Osteoblast (primary cell): ENCODE data around the gene C6. TPM values are rescaled to one million over a fixed set of nuclear protein-coding genes. Genes with fewer than 3 reads are reported as not detected.

ENCODE experiments used
- DNase-seq: peaks from one replicate; pipeline ENCODE4 v3.0.0; 2011; ENCODE audit warnings: low spot score, mixed read lengths; ENCODE audit not compliant: insufficient read length; ENCODE audit errors: missing footprints
- H2AFZ ChIP-seq: 2 replicates; pipeline ENCODE4 v1.6.0; 2011; ENCODE audit warnings: mild to moderate bottlenecking, low read length
- H3K27ac ChIP-seq: 2 replicates; pipeline ENCODE4 v1.5.1; 2011; ENCODE audit warnings: mild to moderate bottlenecking, low read depth, low read length, moderate library complexity
- H3K27me3 ChIP-seq: 2 replicates; pipeline ENCODE4 v1.6.0; 2012; ENCODE audit warnings: mild to moderate bottlenecking, control low read depth, inconsistent platforms, low read length, moderate library complexity; ENCODE audit not compliant: insufficient read depth
- H3K36me3 ChIP-seq: 2 replicates; pipeline ENCODE4 v1.5.1; 2011; ENCODE audit warnings: mild to moderate bottlenecking, low read length, control low read depth, moderate library complexity; ENCODE audit not compliant: insufficient read depth
- H3K4me1 ChIP-seq: 2 replicates; pipeline ENCODE4 v1.5.1; 2011; ENCODE audit warnings: mild to moderate bottlenecking, low read length, control low read depth, moderate library complexity; ENCODE audit not compliant: insufficient read depth
- H3K4me2 ChIP-seq: 2 replicates; pipeline ENCODE4 v1.6.0; 2011; ENCODE audit warnings: mild to moderate bottlenecking, low read length; ENCODE audit not compliant: insufficient read depth
- H3K4me3 ChIP-seq: fragments of 200-600 bp; sonication (generic); 3 replicates; pipeline ENCODE4 v1.5.1; 2012; ENCODE audit warnings: mild to moderate bottlenecking, low read length, inconsistent platforms; ENCODE audit not compliant: insufficient read depth
- H3K79me2 ChIP-seq: 2 replicates; pipeline ENCODE4 v1.6.0; 2012; ENCODE audit warnings: mild to moderate bottlenecking, low read length, control low read depth, inconsistent platforms; ENCODE audit not compliant: insufficient read depth
- H3K9me3 ChIP-seq: 2 replicates; pipeline ENCODE4 v1.5.1; 2011; ENCODE audit warnings: low read depth, low read length, control low read depth
- H4K20me1 ChIP-seq: 2 replicates; pipeline ENCODE4 v1.6.0; 2012; ENCODE audit warnings: mild to moderate bottlenecking, low read length, control low read depth; ENCODE audit not compliant: insufficient read depth
- total RNA-seq: library from RNA; depleted of rRNA; stranded (reverse); fragments of >200 nt; gene quantifications from 2 replicates; pipeline ENCODE4 v1.2.3, GENCODE V29; 2012
- TF ChIP-seq, protein P1 (sequence below): IDR thresholded peaks from 2 replicates; pipeline ENCODE4 v1.5.1; 2011; ENCODE audit warnings: mild to moderate bottlenecking, low read depth, low read length, moderate library complexity; ENCODE audit errors: extremely low read depth

Gene C6
- total RNA-seq, 1 donor = under 0.01 TPM

DNA sequence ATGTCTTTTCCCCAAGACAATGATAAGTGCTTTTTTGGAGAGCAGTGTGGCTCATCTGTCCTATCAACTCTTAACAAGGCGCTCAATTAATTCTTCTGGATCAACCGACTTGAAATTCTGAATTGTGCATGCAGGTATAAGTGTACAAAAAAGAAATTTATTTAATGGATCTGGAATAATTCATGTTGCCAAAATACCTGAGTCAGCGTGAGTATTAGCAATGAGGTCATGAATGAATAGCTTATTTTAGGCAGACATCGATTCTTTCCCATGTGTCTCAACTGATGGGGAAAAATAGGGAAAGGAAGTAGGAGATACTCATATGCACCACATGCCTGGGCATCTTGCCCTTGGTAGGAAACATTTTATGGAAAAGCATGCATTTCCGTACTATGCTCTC lies 68.0 kb downstream of the C6 start:
- H3K27me3 ChIP-seq = no peaks in the 10 kb centered on the region
- no peak for DNase-seq
- H3K4me2 ChIP-seq = no peak overlapping the region
- TF ChIP-seq, protein P1, sequence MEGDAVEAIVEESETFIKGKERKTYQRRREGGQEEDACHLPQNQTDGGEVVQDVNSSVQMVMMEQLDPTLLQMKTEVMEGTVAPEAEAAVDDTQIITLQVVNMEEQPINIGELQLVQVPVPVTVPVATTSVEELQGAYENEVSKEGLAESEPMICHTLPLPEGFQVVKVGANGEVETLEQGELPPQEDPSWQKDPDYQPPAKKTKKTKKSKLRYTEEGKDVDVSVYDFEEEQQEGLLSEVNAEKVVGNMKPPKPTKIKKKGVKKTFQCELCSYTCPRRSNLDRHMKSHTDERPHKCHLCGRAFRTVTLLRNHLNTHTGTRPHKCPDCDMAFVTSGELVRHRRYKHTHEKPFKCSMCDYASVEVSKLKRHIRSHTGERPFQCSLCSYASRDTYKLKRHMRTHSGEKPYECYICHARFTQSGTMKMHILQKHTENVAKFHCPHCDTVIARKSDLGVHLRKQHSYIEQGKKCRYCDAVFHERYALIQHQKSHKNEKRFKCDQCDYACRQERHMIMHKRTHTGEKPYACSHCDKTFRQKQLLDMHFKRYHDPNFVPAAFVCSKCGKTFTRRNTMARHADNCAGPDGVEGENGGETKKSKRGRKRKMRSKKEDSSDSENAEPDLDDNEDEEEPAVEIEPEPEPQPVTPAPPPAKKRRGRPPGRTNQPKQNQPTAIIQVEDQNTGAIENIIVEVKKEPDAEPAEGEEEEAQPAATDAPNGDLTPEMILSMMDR = no peak
- H4K20me1 ChIP-seq = no peaks in the 10 kb centered on the region
- H3K9me3 ChIP-seq = no peaks in the 10 kb centered on the region
- no peaks in the 10 kb centered on the region for H3K36me3 ChIP-seq
- H2AFZ ChIP-seq = no peak overlapping the region
- no peaks in the 10 kb centered on the region for H3K4me1 ChIP-seq
- no peak overlapping the region for H3K4me3 ChIP-seq
- no peaks in the 10 kb centered on the region for H3K79me2 ChIP-seq
- no peak overlapping the region for H3K27ac ChIP-seq

DNA sequence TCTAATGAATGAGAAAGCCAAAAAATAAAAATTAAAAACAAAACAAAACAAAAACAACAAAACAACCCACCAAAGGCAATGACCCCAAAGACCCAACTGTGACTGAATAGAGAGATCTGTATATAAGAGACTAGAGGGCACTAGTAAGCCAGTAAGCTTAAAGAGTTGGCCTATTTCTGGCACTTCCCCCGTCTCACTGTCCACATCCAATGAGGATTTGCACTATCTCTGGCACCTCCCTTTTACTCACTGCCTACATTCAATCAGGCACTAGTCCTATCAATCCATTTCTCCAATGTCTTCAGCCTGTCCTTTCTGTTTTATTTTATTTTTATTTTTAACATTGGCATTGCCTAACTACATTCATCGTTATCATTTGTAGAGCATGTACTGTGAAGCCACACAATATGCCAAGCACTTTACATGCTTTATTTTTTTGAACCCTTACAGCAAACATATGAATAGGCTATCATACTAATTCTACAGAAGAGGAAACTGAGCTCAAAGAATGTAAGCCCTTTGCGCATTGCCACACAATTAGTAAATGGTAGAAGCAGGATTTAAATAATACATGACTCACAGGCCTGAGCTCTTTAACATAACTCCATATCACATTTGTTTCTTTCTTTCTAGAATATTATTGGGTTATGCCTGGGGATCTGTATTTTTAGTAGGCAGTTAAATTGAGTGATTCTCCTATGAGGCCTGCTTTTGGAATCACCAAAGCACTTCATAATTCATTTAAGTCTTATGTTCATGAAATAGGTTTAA lies 70.0 kb downstream of the C6 start:
- no peak overlapping the region for H3K4me3 ChIP-seq
- no peaks in the 10 kb centered on the region for H3K79me2 ChIP-seq
- H3K4me2 ChIP-seq = no peak overlapping the region
- no peaks in the 10 kb centered on the region for H3K36me3 ChIP-seq
- no peak overlapping the region for H3K27ac ChIP-seq
- no peaks in the 10 kb centered on the region for H3K9me3 ChIP-seq
- H3K4me1 ChIP-seq = no peaks in the 10 kb centered on the region
- TF ChIP-seq, protein P1 = no peak
- no peak for DNase-seq
- no peak overlapping the region for H2AFZ ChIP-seq
- no peaks in the 10 kb centered on the region for H4K20me1 ChIP-seq
- no peaks in the 10 kb centered on the region for H3K27me3 ChIP-seq

DNA sequence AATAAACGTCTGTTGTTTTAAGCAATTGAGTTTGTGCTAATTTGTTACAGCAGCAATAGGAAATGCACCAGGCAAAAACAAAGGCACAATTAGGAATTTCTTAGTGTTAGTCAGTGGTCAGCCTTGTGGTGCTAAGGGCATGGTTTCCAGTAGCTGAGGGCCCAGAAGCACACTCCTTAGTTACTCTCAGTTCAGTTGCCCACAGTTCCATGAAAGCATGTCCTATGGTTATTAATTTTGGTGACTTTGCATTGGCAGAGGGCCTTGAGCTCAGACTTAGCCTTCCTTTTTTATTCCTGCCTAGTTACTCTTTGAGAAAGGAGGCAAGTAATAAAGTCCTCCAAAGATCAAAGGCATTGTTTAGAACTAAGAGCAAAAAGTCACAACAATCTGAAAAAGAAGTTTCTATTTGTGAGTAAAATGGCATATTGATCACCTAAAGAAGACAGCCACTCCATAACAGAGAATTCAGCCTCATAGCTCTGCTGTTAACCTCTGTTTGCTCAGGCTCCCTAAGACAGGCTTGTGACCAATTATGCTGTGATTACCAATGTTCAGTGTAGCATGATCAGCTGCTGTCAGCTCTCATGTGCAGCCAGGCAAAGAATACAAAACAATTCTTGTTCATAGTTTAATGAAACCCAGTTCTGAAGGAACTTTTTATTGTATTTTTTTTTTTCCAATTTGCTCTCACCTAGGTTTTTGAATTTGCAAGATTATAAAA lies 85.2 kb downstream of the C6 start:
- Histone ChIP-seq H2AFZ (no peak overlapping the region), H3K9me3 (no peaks in the 10 kb centered on the region), H3K27ac (no peak overlapping the region), H3K4me3 (no peak overlapping the region), H3K79me2 (no peaks in the 10 kb centered on the region), H3K4me1 (no peaks in the 10 kb centered on the region), H3K4me2 (no peak overlapping the region), H3K27me3 (no peaks in the 10 kb centered on the region), H3K36me3 (no peaks in the 10 kb centered on the region), H4K20me1 (no peaks in the 10 kb centered on the region)
- DNase-seq = no peak
- TF ChIP-seq, protein P1 = no peak

DNA sequence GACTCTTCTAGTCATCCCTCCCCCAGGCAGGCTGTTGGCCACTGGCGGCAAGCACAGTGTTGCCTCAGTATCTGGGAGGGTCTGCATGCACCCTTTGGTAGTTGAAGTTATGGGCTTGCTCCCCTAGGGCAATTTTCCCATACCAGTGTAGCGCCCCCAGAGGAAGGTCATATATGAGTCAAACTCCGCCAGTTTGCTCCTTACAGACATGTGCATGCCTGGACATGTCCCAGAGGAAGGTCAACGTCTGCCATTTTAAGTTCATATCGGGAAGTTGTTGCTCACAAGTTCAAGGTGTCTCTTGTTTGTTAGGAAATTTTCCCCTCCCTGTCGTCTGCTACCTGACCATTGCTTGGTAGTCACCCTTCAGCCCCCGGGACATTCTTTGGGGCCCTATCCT lies 90.9 kb downstream of the C6 start:
- Histone ChIP-seq H3K4me2 (no peak overlapping the region), H3K4me1 (no peaks in the 10 kb centered on the region), H3K79me2 (no peaks in the 10 kb centered on the region), H4K20me1 (no peaks in the 10 kb centered on the region), H3K9me3 (no peaks in the 10 kb centered on the region), H3K27me3 (no peaks in the 10 kb centered on the region), H3K4me3 (no peak overlapping the region), H2AFZ (no peak overlapping the region), H3K36me3 (no peaks in the 10 kb centered on the region), H3K27ac (no peak overlapping the region)
- TF ChIP-seq, protein P1 = no peak
- DNase-seq = peak; percentile 47
